Cardiac muscle cell (in vitro differentiated cells and primary cell): ENCODE data around the gene FOSL1. TPM values are rescaled to one million over a fixed set of nuclear protein-coding genes. Genes with fewer than 3 reads are reported as not detected.

Experiments used
- DNase-seq, 2 donors: peaks; one replicate each; pipeline versions ENCODE4 v3.0.0 to v3.0.0-alpha.2; 2010 to 2017; ENCODE audit warnings: low read depth in 1 of 2, low spot score in 1 of 2
- H3K27ac ChIP-seq: fragments of 200-600 bp; sonication (generic); 2 replicates; pipeline ENCODE4 v1.5.1; 2016
- H3K27me3 ChIP-seq: fragments of 200-600 bp; sonication (generic); 2 replicates; pipeline ENCODE4 v1.6.0; 2016; ENCODE audit warnings: control low read depth
- H3K36me3 ChIP-seq: fragments of 200-600 bp; sonication (generic); 2 replicates; pipeline ENCODE4 v1.5.1; 2016; ENCODE audit warnings: control low read depth
- H3K4me1 ChIP-seq: fragments of 200-600 bp; sonication (generic); 2 replicates; pipeline ENCODE4 v1.8.1; 2017; ENCODE audit warnings: low read depth, mild to moderate bottlenecking, mixed run types
- H3K4me3 ChIP-seq: fragments of 200-600 bp; sonication (generic); 2 replicates; pipeline ENCODE4 v1.5.1; 2016; ENCODE audit warnings: mild to moderate bottlenecking
- H3K9me3 ChIP-seq: fragments of 200-600 bp; sonication (generic); 2 replicates; pipeline ENCODE4 v1.5.1; 2017; ENCODE audit warnings: low read depth, mild to moderate bottlenecking, control low read depth
- CTCF ChIP-seq: IDR thresholded peaks from 2 replicates; pipeline ENCODE4 v1.5.1; 2012; ENCODE audit warnings: low read depth, mild to moderate bottlenecking, low read length
- polyA plus RNA-seq: library from polyadenylated mRNA; unstranded; fragments of >200 nt; fragmentation: Nextera tagmentation; extraction: Ambion mirVana; gene quantifications from 2 replicates; pipeline ENCODE4 v1.2.1, GENCODE V29; 2016
- total RNA-seq: library from RNA; depleted of rRNA; stranded (reverse); fragments of >200 nt; gene quantifications from 2 replicates; pipeline ENCODE4 v1.2.3, GENCODE V29; 2016

The FOSL1 gene
- total and polyA plus RNA-seq, 2 experiments from 2014 or later: 0.21 to 0.60 TPM

GRCh38 chr11:65882120-65883057, 17.8 kb downstream of the FOSL1 start:
- Histone ChIP-seq H3K36me3 (peaks cover 19% of the 10 kb centered on the region), H3K4me1 (no peaks in the 10 kb centered on the region), H3K4me3 (no peak overlapping the region), H3K9me3 (no peaks in the 10 kb centered on the region), H3K27ac (no peak overlapping the region), H3K27me3 (no peaks in the 10 kb centered on the region)
- no peak for DNase-seq
- TF ChIP-seq CTCF: no peak

- Histone ChIP-seq H3K4me3 (no peak overlapping the region), H3K9me3 (no peaks in the 10 kb centered on the region), H3K27me3 (no peaks in the 10 kb centered on the region), H3K36me3 (peaks cover 19% of the 10 kb centered on the region), H3K27ac (peak overlapping the region; percentile 1), H3K4me1 (no peaks in the 10 kb centered on the region)
- no peak for TF ChIP-seq CTCF
- DNase-seq: no peak
Measured at GRCh38 chr11:65880844-65881421, 19.3 kb downstream of the FOSL1 start.

- no peaks in the 10 kb centered on the region for H3K4me1 ChIP-seq
- DNase-seq: no peak
- TF ChIP-seq CTCF: no peak
- H3K27ac ChIP-seq: no peak overlapping the region
- peaks cover 19% of the 10 kb centered on the region for H3K36me3 ChIP-seq
- no peak overlapping the region for H3K4me3 ChIP-seq
- no peaks in the 10 kb centered on the region for H3K9me3 ChIP-seq
- no peaks in the 10 kb centered on the region for H3K27me3 ChIP-seq
Measured at GRCh38 chr11:65880027-65880426, 20.2 kb downstream of the FOSL1 start.

- Histone ChIP-seq H3K4me3 (no peak within 1 kb of the TSS), H3K36me3 (peaks cover 19% of the 10 kb centered on the region), H3K4me1 (no peaks in the 10 kb centered on the region), H3K9me3 (no peaks in the 10 kb centered on the region), H3K27me3 (no peaks in the 10 kb centered on the region), H3K27ac (peak within 1 kb of the TSS; percentile 1)
- TF ChIP-seq CTCF: no peak
- no peak for DNase-seq
Measured at GRCh38 chr11:65879617-65880016, 20.6 kb downstream of the FOSL1 start, which contains the start of gene CTSW. CTSW (plus strand) TSS chr11:65879837; CDS start chr11:65879855, 18 bp downstream.

GRCh38 chr11:65873318-65874156, 26.7 kb downstream of the FOSL1 start:
- DNase-seq: peak; percentile 95 to 96
- Histone ChIP-seq H3K4me3 (peak overlapping the region; percentile 95), H3K9me3 (no peaks in the 10 kb centered on the region), H3K36me3 (peaks cover 9% of the 10 kb centered on the region), H3K27ac (peak overlapping the region; percentile 97), H3K4me1 (no peaks in the 10 kb centered on the region), H3K27me3 (no peaks in the 10 kb centered on the region)
- no peak for TF ChIP-seq CTCF
